Activated CD4-positive, alpha-beta T cell treated with anti-CD3 and anti-CD28 coated beads for 4 hours (primary cell): ENCODE results near the gene CHD2.
"Not testable (repeated sequence)": the region's sequence is repeated elsewhere in the genome, so short reads cannot be mapped to it uniquely, and the experiment has no call there.

Source experiments
- DNase-seq, 2 donors: peaks; one replicate each; pipeline ENCODE4 v3.0.0-alpha.2; 2020

CHD2 gene

DNA sequence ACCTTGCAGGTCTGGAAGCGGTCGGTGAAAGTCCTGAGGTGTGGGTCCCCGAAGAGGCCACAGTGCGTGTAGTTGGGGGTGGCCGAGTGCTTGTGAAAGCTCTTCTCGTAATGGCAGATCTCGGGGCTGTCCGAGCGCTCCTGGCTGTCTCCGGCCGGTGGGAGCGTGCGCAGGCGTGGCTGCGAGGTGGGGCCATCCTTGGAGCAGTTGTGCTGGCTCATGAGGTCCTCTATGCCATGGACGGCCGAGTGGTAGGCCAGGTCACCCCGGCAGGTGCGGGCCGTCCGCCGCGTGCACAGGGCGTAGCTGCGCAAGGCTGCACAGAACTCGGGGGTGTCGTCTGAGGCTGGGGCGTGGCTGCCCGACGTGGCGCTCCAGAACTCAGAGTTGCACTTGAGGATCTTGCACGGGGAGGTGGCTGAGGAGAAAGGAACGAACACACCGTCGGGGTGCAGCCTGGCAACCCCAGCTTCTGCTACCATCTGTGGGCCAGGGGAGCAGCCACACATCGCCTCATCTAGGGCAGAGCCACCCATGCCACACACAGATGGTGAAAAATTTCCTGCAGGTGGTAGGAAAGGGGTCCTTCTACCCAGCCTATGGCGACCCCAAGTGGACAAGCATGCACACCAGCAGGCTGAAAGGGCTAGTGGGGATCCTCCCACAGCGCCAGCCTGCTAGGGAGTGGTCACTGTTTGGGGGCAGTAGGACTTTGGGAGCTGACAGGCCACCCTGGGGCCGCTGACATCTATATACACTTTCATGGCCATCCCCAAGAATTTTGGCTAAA, 152.2 kb downstream of the CHD2 start:
- DNase-seq = no peak

DNA sequence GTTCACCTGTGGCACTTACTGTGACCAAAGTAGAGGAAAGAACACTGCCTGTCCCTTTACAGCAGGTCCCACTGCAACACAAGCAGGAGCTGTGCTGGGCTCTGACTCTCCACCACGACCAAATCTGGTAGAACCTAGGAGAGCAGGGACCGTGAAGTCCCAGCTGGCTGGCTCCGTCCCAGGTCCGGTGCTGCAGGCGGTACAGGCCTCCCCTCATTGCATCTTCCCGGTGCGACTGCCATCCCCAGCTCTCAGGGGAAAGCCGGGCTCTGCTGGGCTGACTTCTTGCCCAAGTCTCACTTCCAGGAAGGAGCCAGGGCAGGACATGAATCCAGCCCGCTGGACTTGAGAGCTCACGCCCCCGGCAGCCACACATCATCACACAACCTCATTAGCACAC, 155.1 kb downstream of the CHD2 start:
- DNase-seq = no peak

DNA sequence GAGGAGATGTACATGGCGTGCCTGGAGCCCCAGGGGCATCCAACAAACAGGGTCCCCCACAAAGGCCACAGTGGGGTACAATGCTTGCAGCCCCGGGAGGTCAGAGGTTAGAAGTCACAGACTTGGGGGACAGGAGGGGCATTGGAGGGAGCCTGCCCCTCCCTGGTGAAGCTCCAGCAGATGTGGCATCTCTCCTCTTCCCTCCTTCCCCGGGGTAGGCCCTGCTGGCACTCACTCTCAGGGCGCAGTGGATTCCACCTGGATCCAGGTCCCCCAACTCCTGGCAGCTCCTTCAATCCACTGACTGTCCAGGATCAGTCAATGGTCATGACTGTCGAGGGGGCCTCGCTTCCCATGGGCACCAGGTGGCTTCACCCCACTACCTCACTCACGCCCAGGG, 156.7 kb downstream of the CHD2 start:
- no peak for DNase-seq

DNA sequence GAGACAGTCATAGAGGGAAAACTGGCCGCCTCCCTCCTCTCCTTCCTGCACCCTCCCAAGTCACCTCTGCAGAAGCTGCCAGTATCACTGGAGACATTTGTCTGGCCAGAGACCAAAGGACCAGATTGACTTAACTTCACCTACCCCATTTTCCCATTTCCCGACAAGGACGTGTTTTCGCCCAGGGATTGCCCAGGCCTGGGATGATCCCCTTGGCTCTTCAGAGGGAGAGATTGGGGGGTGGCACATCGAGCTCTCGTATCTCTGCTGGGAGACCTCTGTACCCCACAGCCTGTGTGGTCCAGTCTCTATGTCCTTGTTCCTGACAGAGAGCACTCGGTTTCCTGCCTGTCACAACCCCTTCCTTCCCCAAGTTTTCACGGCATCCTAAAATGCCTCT, 157.5 kb downstream of the CHD2 start:
- no peak for DNase-seq

DNA sequence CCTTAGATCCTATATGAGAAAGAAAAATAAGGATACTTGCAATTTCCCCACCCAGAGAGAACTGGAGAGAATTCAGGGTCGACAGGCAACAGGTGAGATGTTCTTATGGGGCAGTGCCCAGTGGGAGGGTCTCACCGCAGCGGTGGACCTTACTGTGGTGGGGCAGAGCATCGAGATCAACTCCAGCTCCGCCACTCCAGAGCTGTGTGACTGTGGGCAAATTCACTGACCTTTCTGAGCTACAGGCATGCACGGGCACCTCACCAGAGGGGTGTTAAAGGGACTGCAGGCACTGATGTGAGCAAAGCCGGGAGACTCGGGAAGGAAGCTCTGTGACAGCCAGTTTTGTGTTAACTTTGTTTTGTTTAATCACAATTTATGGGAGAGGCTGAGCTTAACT, 158.0 kb downstream of the CHD2 start:
- DNase-seq = no peak

DNA sequence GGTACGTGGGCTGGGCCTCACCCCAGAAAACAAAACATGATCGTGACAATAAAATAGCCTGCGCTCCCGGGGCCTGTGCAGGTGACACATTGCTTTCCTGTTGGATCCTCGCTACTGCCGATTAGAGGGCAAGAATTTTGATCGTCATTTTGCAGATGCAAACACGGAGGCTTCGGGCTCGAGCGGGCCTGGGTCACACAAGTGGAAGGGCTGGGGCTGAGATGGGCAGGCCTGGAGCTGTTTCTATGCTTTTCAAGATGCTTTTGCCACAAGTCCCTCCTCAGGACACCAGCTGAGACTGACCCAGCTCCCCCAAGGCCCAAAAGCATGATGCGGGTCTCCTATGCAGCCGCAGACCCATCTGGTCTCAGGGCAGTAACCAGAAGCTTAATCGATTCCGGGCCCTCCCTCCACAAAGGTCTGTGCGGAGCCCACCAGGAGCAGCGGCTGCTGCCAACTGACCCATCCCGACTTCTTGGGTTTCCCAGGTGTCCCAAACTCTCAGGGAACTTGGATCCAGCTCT, 158.8 kb downstream of the CHD2 start:
- no peak for DNase-seq

DNA sequence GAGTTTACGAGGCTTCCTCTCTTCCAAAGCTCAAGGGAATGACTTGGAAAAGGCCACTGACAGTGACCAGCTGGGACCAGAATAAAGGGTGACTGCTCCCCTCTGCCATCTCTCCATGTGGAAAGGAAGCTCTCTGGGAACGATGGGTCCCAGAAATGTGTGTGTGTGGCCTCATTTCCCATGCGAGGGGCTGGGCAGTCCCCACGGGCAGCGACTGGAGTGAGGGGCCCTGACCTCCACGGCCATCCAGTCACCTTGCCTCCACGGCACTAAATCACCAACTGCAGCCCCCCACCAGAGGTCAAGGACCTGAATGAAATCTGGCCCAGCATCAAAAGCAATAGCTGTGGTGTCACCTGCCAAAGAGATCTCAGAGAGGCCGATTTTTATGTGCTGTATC, 159.3 kb downstream of the CHD2 start:
- DNase-seq = no peak

DNA sequence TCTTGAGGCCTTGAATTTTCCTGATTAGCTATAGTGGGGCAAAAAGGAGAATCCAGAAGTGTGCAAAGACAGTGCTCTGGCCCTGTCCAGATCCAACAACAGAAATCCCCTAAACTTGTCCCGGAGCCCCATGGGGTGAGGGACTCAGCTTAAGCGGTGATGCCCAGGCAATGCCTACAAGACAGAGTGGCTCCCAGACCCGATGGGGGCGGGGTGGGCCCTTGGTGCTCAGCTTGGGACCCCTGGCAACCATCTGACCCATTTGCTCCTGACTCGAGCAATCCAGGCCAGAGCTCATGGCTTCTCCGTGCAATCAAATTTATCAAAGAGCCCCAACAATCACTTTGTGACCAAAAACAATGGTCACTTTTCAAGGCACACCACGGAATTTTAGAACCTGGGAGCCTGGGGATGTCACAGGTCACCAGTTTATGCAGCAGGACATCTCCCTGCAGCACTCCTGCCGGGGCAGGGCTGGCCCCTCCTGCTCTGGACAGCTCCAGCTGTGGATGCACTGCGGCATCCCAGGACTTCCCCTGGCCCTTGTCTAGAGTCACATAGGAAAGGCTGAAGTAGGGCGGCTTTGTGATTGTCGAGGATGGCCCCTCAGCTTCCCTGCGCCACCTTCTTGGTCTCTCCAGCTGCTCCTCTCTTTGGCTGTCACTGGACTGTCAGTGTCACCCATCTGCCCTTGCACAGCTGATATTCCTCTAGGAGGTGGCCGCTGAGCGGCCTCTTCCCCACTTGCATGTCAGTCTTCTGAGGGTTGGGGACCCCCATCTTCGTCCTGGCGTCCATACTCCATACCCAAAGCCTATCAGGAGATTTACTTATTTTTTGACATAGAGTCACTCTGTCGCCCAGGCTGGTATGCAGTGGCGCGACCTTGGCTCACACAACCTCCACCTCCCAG, 160.5 kb downstream of the CHD2 start:
- no peak for DNase-seq

DNA sequence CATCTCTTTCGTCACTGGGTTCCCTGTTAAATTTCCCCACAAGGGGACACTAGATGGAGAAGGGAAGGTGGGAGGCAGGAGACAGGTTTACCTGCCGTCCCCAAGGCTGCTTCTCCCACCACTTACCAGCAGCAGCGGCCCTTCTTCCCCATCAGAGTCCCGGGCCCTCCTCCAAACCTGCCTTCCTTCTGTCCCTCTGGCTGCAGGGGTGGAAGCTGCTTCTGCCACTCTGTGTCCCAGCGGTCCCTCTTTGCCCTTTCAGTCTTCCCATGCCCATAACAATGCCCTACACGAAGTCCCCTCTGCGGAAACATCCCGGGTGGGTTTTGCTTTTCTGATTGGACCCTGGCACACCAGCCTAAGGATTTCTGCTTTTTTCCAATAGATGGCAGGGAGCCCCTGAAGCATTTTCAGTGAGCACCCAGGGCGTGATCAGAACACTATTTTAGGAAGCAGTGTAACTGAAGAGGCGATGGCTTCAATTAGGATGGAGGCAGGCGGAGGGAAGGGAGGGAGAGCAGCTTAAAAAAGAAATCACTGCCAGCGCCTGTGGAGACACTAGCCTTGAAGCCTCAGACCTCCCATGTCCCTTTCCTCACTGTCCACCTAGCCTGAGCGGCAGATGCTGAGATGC, 162.6 kb downstream of the CHD2 start:
- DNase-seq = not testable (repeated sequence)

DNA sequence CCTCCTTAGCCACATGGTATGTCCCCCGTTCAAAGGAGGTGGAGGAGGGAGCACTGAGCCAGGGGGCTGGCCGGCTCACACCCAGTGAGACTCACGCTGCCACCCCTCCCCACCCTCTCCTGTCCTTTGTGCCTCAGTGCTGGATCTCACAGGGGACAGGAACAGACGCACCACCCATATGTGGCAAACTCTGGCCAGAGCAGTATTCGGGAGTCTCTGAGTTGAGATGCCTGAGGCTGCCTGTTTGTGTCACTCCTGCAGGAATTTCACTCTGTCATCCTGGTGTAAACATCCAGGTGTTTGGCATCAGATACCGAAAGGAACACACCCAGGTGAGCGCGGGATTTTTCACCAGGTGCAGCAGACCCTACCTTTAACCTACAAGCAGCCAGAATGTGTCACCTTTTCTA, 163.1 kb downstream of the CHD2 start:
- DNase-seq = no peak

DNA sequence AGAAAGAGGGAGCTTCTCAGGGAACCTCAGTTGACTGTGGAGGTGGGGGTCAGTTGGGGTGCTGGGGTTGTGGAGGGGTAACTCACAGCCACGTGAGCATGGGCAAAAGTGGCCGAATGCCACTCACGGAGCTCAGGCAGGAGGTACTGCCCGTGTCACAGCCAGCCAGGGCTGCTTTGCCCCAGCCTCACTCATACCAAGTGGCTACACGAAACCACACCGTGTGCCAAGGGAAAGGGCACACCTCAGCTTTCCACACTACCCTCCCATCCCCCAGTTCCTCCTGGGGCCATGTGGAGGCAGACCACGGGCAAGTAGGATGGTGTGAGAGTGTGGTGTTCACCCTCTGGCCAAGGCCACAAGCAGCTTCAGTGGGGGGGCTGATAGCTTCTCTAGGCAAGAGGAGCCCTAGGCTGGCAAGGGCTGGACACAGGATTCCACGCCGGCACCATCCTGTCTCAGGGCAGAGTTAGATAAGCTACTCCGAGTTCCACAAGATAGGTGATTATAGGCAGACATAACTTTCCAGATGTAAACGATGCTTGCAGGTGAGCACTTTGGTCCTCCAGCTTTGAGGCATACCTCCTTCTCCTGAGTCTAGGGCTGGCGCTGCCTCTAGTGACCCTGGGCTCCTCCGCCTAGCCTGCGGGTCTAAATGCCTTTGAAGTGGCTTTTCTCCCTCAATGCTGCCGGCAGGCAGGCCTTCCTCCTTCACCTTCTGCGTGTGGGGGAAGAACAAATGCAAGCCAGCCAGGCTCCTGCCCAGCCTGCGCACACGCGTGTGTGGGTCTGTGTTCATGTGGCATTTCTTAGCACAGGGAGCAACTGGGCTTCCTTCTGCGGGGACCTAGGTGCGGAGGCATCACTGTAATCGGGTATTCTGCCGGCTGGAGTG, 163.9 kb downstream of the CHD2 start:
- DNase-seq = no peak

DNA sequence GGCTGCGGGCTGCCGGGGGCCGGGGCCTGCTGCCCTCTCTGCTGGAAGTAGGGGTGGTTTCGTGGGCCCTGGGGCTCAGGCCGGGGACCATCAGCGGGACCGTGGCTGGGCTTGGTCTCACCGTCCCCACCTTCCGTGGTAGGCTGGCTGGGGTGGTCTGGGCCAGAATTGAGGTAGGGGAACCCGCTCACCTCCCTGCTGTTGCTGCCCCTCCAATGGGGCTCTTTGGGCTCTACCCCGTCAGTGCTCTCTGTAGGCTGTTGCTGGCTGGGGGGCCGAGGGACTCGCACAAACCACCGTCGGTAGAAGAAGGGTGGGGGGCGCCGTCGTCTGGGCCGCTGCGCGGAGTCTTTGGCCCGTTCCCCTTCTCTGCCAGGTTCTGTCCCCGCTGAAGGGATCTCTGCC, 165.5 kb downstream of the CHD2 start:
- no peak for DNase-seq

DNA sequence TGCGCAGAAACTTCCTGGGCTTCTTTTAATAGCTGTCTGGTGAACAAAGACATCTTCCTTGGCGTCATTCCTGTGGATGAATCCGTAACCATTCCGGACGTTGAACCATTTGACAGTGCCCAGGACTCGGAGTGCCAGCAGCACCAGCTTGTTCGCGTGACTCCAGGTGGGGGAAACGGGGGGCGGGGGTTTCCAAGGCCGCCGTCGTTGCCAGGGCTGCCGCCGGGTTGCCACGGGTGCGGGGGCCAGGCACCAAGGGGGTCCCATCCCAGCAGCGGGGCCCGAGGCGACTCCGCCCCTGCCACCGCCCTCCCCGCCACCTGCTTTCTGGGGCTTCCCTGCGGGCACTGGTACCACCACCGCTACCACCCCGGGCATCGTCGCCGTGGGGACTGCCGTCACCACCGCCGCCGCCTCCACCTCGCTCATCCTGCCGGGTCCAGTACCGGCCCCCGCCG, 166.1 kb downstream of the CHD2 start:
- DNase-seq = no peak

DNA sequence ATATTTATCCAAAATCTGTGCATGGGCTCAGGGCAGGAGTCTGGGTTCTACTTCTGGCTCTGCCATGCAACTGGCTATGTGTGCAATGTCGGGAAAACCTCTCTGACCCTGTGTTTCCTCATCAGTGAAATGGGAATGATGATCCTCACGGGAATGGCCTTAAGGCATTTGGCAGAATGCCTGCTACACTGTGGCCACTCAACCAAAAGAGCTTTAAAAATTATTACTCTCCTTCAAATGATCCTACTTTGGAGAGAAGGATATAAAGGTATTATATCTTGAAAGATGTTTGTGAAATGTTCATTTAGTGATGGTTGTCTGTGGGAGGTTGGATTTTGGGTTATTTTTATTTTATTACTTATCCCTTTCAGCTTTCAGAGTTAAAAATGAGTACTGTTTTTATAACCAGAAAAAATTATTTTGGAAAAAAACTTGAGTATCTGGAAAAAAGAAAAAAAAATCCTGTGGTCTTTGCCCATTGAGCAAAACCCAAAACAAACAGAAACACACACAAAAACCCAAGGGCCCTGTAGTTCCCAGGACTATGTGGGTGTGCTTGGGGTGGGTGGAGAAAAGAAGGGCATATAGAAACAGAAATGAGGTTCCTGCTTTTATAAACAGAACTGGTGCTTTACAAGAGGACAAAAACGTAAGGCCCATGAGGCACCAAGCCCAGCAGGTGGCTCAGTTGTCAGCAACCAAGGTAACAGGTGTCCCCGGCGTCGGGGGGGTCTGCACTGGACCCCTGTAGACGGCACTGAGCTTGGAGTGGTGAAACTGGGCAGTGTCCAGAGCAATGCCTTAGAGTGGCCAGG, 166.9 kb downstream of the CHD2 start:
- no peak for DNase-seq

DNA sequence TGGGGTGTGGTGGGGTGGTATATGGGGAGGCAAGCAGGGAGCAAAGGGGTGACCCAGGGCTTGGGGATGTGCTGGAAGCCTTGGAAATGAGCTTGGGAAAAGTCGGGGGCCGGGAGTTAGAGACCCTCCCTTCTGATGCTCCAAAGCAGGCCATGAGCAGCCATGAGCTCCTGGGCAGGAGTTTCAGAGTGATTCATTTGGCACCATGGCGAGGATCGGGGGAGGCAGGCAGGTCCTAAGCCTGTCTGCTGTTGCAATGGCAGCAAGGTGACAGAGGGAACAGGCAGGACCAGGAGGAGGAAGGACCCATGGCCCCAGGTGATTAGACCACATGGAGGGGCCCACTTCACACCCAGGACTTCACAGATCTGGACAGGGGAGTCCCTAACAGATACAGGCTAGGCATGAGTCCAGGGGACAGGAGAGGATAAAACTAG, 167.5 kb downstream of the CHD2 start:
- no peak for DNase-seq

DNA sequence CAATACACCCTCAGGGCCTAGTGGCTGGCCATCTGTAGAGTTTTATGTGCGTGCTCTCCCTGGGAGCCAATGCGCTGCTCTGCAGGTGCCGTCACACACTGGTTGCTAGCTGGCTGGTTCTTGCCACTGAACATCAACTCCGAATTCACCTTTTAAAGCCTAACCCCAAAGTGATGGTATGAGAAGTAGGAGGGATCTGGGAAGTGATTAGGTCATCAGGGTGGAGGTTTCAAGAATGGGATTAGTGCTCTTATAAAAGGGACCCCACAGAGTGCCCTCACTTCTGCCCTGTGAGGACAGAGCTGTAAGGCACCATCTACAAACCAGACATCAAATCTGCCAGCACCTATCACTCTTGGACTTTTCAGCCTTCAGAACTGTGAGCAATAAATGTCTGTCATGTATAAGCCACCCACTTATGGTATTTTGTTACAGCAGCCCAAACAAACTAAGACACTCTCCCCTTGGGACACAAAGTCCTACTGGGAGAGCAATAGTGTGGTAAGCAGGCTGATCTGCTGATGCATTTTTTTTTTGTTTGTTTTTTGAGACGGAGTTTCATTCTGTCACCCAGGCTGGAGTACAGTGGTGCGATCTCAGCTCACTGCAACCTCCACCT, 168.6 kb downstream of the CHD2 start:
- no peak for DNase-seq

DNA sequence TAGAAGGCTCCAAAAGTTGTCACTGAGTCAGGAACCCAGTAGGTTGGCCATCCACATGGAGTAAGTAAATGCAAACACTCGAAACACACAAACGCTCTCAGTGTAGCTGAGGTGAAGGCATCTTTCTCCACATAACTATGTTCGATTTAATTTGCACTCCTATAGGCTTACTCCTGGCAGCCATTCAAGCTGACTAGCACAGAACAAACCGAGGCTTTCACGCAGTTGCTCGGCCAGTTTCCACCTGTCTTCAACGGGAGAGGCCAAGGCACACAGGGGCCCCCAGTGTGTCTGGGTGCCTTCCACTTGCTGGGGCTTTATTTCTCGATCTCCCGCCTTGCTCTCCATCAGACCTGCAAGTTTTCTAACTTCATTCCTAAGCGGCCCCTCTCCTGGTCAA, 170.0 kb downstream of the CHD2 start:
- DNase-seq = no peak

DNA sequence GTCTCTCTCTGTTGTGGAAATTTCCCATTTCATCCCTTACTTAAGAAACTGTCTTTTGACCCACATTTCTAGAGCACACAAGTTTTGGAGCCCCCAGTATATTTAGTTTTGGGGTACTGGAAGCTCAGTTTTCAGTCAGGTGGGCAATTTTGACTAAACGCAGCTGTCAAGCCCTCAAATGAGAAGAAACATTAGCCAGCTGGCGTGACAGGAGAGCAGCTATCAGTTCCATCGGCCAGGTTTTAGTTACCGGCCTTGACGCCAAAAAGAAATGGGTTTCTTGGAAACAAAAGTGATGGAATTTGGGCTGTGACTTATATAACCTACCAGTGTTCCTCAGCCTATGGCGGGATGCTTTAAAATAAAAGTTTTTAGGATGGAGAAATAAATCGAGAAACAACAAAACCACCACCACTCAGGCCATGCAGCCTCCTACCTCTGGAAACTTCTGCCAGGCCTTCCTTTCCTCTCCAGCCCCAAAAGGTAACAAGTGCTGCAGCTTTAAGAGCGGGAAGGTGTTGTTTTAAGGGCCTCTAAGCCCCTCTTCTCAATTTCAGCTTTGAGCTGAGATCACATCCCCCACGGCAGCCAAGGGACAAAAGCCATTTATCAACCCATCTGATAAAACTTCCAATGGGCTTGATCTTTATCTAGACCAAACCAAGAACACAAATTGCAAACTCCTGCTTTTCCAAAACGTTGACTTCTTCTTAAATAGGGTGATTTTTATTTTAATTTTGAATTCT, 170.6 kb downstream of the CHD2 start:
- no peak for DNase-seq

DNA sequence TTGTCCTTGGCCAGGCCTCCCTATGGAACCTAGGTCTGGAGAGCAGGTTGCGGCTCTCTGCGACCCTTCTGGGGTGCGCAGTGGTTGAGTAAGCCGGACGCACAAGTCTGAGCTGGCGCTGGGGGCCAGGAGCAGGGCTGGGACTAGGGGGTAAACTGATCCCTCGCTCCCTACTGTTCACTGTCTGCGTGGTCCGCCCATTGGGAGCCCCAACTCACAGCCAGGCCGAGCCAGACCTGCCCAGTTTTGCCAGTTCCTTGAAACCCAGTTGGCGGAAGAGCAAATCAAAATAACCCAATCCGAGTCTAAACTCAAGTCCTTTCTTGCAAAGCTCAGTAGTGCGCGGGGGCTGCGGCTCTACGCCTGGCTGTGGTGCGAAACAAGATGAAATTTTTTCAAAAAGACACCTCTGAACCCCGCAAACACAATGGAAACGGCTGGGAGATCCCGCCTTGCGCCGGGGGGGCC, 171.4 kb downstream of the CHD2 start:
- DNase-seq = no peak

DNA sequence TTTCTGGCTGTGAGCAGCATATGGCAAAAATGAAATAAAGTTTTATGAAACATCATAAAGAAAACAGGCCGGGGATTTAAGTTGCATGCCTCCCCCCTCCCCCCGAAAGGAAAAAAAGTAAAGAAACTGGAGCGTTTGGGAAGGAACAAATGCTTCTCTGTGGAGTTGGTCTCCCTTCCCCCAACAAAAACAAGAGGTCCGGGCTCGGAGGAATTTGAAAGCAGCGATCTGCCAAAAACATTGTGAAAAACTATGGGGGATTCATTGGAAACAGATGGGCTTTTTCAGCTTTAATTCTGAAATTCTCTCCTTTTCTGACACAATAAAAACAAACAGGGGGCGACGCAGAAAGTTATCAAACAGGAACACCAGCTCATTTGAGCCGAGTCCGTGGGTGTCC, 171.9 kb downstream of the CHD2 start:
- DNase-seq = no peak
